ENCODE measurements around the gene SEZ6L2. TPM values are rescaled to one million over a fixed set of nuclear protein-coding genes. Genes with fewer than 3 reads are reported as not detected.

SEZ6L2 gene
- total and polyA plus RNA-seq, 2 of the 13 experiments (the other 11 are each of a cell fraction or from before 2014, with no cell fraction given) = 14.9 to 16.9 TPM

DNA sequence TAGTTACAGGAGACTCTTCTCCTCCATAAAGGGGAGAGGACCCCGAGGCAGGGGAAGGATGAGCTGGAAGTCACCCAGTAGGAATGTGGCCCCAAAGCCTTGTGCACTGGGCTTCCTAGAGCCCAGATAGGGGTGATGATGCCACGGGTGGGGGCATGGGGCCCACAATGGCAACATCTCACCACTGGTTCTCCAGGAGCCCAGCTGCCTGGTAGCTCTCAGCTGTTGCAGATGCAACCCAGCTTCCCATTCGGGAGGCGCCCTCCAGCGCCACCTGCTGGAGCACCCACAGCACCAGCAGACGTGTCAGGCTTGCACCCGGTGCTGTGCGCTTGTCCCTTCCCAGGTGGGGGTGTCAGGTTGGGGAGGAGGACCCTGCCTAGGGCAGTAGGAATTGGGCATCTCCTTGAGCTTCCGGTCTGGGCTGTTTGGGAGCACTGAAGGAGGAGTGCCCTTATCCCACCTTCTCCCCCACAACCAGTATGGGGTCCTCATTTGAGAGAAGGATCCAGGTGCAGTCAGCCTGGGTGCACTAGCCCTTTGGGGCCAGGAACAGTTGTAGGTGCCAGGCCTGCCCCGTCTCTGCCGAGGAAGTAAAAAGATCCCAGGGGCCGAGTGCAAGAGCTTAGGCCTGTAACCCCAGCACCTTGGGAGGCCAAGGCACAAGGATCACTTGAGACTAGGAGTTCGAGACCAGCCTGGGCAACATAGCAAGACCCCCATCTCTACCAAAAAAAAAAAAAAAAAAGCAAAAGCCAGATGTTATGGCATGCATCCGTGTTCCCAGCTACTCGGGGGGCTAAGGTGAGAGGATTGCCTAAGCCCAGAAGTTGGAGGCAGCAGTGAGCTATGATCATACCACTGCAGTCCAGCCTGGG, 50.7 kb downstream of the SEZ6L2 start (continued):
- TF ChIP-seq, protein P1, sequence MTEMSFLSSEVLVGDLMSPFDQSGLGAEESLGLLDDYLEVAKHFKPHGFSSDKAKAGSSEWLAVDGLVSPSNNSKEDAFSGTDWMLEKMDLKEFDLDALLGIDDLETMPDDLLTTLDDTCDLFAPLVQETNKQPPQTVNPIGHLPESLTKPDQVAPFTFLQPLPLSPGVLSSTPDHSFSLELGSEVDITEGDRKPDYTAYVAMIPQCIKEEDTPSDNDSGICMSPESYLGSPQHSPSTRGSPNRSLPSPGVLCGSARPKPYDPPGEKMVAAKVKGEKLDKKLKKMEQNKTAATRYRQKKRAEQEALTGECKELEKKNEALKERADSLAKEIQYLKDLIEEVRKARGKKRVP (CRISPR knock-in tag; IDR thresholded peaks at IDR 0.05) = 0 out of 4 replicates have a peak, but pooled peaks of 1 of the 2 experiments have one; percentile 27
- TF ChIP-seq FOXA1 (IDR thresholded peaks at IDR 0.05) (no peak), FOXA1 (CRISPR knock-in tag; IDR thresholded peaks at IDR 0.05) (0 out of 2 replicates have a peak, but pooled peaks have one; percentile 6), ZNF816 (CRISPR knock-in tag; IDR thresholded peaks at IDR 0.05; ENCODE audit: borderline replicate concordance) (no peak), ETV6 (CRISPR knock-in tag; conservative IDR thresholded peaks at IDR 0.05) (peak; percentile 83; the same call in 1 of the 2 replicates), NRL (CRISPR knock-in tag; IDR thresholded peaks at IDR 0.05; ENCODE audit: borderline replicate concordance) (no peak), BRCA1 (CRISPR knock-in tag; IDR thresholded peaks at IDR 0.05) (no peak), HNRNPLL (IDR thresholded peaks at IDR 0.05; ENCODE audit: low read depth, low read length, poor library complexity, severe bottlenecking) (peak; percentile 30), PATZ1 (CRISPR knock-in tag; IDR thresholded peaks at IDR 0.05) (peak; percentile 90), ZNF326 (CRISPR knock-in tag; IDR thresholded peaks at IDR 0.05; ENCODE audit: borderline replicate concordance) (no peak), ZC3H4 (CRISPR knock-in tag; IDR thresholded peaks at IDR 0.05; ENCODE audit: borderline replicate concordance) (no peak), HOXA5 (CRISPR knock-in tag; IDR thresholded peaks at IDR 0.05) (0 out of 2 replicates have a peak, but pooled peaks have one; percentile 5), SMAD1 (CRISPR knock-in tag; IDR thresholded peaks at IDR 0.05; ENCODE audit: borderline replicate concordance, low read depth) (no peak), NBN (conservative IDR thresholded peaks at IDR 0.05) (no peak), PBX2 (CRISPR knock-in tag; IDR thresholded peaks at IDR 0.05) (no peak), GFI1 (CRISPR knock-in tag; IDR thresholded peaks at IDR 0.05; ENCODE audit: borderline replicate concordance) (no peak), CBX1 (IDR thresholded peaks at IDR 0.05; ENCODE audit: low read depth) (no peak), ZSCAN9 (CRISPR knock-in tag; IDR thresholded peaks at IDR 0.05; ENCODE audit: borderline replicate concordance) (no peak; the same call in 1 of the 2 replicates), ZNF839 (CRISPR knock-in tag; IDR thresholded peaks at IDR 0.05; ENCODE audit: borderline replicate concordance) (peak; percentile 88; the same call in 1 of the 2 replicates), FOXA3 (CRISPR knock-in tag; IDR thresholded peaks at IDR 0.05) (0 out of 2 replicates have a peak, but pooled peaks have one; percentile 48), MXD4 (CRISPR knock-in tag; IDR thresholded peaks at IDR 0.05) (no peak), KLF11 (CRISPR knock-in tag; IDR thresholded peaks at IDR 0.05) (peak; percentile 78; the same call in 1 of the 2 replicates)
- TF ChIP-seq, protein P2, sequence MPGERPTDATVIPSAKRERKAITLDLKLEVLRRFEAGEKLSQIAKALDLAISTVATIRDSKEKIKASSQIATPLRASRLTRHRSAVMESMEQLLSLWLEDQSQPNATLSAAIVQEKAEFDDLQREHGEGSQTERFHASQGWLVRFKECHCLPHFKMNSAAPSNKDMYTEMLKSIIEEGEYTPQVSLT (CRISPR knock-in tag; IDR thresholded peaks at IDR 0.05; ENCODE audit: borderline replicate concordance, low read depth) = no peak
- TF ChIP-seq, protein P3, sequence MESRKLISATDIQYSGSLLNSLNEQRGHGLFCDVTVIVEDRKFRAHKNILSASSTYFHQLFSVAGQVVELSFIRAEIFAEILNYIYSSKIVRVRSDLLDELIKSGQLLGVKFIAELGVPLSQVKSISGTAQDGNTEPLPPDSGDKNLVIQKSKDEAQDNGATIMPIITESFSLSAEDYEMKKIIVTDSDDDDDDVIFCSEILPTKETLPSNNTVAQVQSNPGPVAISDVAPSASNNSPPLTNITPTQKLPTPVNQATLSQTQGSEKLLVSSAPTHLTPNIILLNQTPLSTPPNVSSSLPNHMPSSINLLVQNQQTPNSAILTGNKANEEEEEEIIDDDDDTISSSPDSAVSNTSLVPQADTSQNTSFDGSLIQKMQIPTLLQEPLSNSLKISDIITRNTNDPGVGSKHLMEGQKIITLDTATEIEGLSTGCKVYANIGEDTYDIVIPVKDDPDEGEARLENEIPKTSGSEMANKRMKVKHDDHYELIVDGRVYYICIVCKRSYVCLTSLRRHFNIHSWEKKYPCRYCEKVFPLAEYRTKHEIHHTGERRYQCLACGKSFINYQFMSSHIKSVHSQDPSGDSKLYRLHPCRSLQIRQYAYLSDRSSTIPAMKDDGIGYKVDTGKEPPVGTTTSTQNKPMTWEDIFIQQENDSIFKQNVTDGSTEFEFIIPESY (CRISPR knock-in tag; IDR thresholded peaks at IDR 0.05) = peak; percentile 80

All from HepG2 (cell line).